Pancreas (tissue), 10 donors: ENCODE data around the gene GPRC5D. TPM values are rescaled to one million over a fixed set of nuclear protein-coding genes. Genes with fewer than 3 reads are reported as not detected.
A peak's percentile ranks its signal among the peaks of the same experiment; 100 is the strongest.

ENCODE experiments used
- ATAC-seq, 4 donors: fragments of 200-7000 bp; cut with Tn5 transposase; one replicate each; pipeline versions ENCODE4 v1.8.0 to v1.9.1; 2020; ENCODE audit warnings: mild to moderate bottlenecking in 4 of 4, moderate library complexity in 4 of 4
- DNase-seq, 6 donors: peaks; one replicate each; pipeline ENCODE4 v3.0.0-alpha.2; 2020
- FAIRE-seq: peaks from 2 replicates; lab custom pipeline; 2012; peaks lifted over from hg19 to GRCh38; lab: Jason Lieb, UNC
- H3K27ac ChIP-seq, 4 donors: fragments of 200-600 bp; sonication (generic); 1 replicate in 3 of 4; 2 replicates in 1 of 4; pipeline versions ENCODE4 v1.5.0 to v1.8.0; 2020
- H3K27me3 ChIP-seq, 4 donors: fragments of 200-600 bp; one replicate each; pipeline ENCODE4 v1.8.0; 2021
- H3K36me3 ChIP-seq, 3 donors: fragments of 200-600 bp; sonication (generic) in 1 of 3; one replicate each; pipeline versions ENCODE4 v1.5.0 to v1.8.0; 2020 to 2021
- H3K4me1 ChIP-seq, 3 donors: fragments of 200-600 bp; one replicate each; pipeline ENCODE4 v1.8.0; 2021
- H3K4me3 ChIP-seq, 4 donors: fragments of 200-600 bp; sonication (generic) in 2 of 4; one replicate each; pipeline versions ENCODE4 v1.5.0 to v1.8.0; 2020 to 2021
- H3K9me3 ChIP-seq, 4 donors: fragments of 200-600 bp; one replicate each; pipeline ENCODE4 v1.8.0; 2021
- WGBS, 2 donors: extraction: QIAGEN DNeasy Blood & Tissue Kit; methylation state at CpG; one replicate each; pipeline ENCODE4 v1.1.7; 2013; 5-methylcytosine and 5-hydroxymethylcytosine counted together
- intact Hi-C, 3 donors: fragments of 100-400 bp; cut with DNase I; formaldehyde crosslinking; loops; one replicate each; pipeline versions ENCODE4 v1.11.1 to v1.14.2; 2022
- polyA plus RNA-seq, 2 donors: library from polyadenylated mRNA; stranded (reverse); fragments of 200-250 nt; gene quantifications; one replicate each; pipeline ENCODE4 v1.2.3, GENCODE V29; 2013
- total RNA-seq, 6 donors: library from RNA; stranded (reverse); fragmentation: NEBNext Ultra II Directional in 4 of 6; extraction: Animal tissue kit (Norgen Biotek cat#: 25700) in 4 of 6; gene quantifications; one replicate each; pipeline versions ENCODE4 v1.2.1 to v1.2.4, GENCODE V29; 2021 to 2023
- TF ChIP-seq, protein P1 (sequence below), 4 donors: fragments of 200-600 bp; sonication (generic) in 3 of 4; IDR thresholded peaks; one replicate each; pipeline versions ENCODE4 v1.5.0 to v1.8.0; 2021; ENCODE audit warnings: antibody characterized with exemption in 4 of 4
- donor health status: healthy with polysubstance abuse.
- donor health status: DM: no; HTN: no; CAD: no; lungs with moderate emphysema.
- donor health status: DM: no; HTN: no; CAD: no.
- donor health status: control.
- donor health status: control.
- donor health status: Bipolar disorder and iron deficiency.
- donor health status: DM: yes; HTN: yes; CAD: no.
- donor health status: DM: no; HTN: no; CAD: no.
- donor health status: DM: no; HTN: no; CAD: no.
- donor health status: DM: yes; HTN: yes; CAD: no.

Gene GPRC5D
- total and polyA plus RNA-seq, 8 donors: 0.24 to 0.42 (median 0.33) TPM; not detected in 5

DNA sequence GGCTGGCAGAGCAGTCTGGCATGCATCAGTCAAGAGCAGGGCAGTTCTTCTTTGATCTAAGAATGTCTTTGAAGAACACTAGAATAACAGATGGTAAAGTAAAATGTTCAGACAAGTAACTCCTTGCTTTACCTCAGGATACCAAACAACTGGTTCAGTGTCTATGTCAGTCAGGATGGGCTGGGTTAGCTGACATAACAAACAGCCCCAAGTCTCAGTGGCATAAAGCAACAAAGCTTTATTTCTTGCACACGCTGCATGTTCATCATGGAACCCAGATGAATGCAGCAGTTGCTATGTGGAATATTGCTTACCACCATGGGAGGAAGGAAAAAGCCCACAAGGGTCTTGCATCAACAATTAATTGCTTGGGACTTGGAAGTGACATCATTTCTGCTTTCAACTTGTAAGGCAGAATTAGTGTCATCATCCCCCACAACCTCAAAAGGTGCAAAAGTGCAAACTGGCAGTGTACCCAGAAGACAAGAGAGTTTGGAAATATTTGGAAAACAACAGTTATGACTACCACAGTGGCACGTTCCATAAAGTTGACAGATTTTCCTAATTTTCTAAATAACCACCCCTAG lies 21.2 kb downstream of the GPRC5D start:
- DNase-seq: no peak
- Histone ChIP-seq H3K9me3 (no peaks in the 10 kb centered on the region), H3K27me3 (no peaks in the 10 kb centered on the region), H3K4me1 (no peaks in the 10 kb centered on the region), H3K27ac (no peak overlapping the region), H3K4me3 (no peak overlapping the region), H3K36me3 (no peaks in the 10 kb centered on the region)
- TF ChIP-seq, protein P1, sequence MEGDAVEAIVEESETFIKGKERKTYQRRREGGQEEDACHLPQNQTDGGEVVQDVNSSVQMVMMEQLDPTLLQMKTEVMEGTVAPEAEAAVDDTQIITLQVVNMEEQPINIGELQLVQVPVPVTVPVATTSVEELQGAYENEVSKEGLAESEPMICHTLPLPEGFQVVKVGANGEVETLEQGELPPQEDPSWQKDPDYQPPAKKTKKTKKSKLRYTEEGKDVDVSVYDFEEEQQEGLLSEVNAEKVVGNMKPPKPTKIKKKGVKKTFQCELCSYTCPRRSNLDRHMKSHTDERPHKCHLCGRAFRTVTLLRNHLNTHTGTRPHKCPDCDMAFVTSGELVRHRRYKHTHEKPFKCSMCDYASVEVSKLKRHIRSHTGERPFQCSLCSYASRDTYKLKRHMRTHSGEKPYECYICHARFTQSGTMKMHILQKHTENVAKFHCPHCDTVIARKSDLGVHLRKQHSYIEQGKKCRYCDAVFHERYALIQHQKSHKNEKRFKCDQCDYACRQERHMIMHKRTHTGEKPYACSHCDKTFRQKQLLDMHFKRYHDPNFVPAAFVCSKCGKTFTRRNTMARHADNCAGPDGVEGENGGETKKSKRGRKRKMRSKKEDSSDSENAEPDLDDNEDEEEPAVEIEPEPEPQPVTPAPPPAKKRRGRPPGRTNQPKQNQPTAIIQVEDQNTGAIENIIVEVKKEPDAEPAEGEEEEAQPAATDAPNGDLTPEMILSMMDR (IDR thresholded peaks at IDR 0.05): no peak
- intact Hi-C loops: no loop called here
- no peak for ATAC-seq
- FAIRE-seq: no peak
- WGBS, 2 donors: 94 to 96% methylated on average over 2 of the region's 2 CpGs

DNA sequence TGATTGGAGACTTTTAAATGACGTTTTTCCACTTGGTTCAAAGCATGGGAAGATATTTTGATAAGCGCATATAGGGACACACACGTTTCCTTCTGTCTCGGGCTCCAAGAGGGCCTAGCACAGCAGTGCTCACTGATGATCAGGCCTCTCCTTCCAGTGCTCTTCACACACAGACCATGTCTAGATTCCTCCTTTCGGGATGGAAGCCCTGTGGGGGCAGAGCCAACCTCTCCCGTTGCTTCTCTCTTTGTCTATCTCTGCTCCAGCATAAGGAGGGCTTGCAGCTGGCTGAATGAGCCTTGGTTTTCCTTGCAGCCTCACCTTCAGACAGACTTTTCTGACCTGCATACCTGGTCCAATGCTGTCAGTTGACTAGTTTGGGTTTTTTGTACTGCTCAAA lies 22.3 kb downstream of the GPRC5D start:
- Histone ChIP-seq H3K4me3 (no peak overlapping the region), H3K4me1 (no peaks in the 10 kb centered on the region), H3K36me3 (no peaks in the 10 kb centered on the region), H3K27me3 (no peaks in the 10 kb centered on the region), H3K27ac (no peak overlapping the region), H3K9me3 (no peaks in the 10 kb centered on the region)
- TF ChIP-seq, protein P1 (IDR thresholded peaks at IDR 0.05): no peak
- ATAC-seq (no peak), FAIRE-seq (no peak), DNase-seq (no peak)
- intact Hi-C loops: no loop called here
- WGBS, 2 donors: 89 to 93% methylated on average over 6 of the region's 6 CpGs

DNA sequence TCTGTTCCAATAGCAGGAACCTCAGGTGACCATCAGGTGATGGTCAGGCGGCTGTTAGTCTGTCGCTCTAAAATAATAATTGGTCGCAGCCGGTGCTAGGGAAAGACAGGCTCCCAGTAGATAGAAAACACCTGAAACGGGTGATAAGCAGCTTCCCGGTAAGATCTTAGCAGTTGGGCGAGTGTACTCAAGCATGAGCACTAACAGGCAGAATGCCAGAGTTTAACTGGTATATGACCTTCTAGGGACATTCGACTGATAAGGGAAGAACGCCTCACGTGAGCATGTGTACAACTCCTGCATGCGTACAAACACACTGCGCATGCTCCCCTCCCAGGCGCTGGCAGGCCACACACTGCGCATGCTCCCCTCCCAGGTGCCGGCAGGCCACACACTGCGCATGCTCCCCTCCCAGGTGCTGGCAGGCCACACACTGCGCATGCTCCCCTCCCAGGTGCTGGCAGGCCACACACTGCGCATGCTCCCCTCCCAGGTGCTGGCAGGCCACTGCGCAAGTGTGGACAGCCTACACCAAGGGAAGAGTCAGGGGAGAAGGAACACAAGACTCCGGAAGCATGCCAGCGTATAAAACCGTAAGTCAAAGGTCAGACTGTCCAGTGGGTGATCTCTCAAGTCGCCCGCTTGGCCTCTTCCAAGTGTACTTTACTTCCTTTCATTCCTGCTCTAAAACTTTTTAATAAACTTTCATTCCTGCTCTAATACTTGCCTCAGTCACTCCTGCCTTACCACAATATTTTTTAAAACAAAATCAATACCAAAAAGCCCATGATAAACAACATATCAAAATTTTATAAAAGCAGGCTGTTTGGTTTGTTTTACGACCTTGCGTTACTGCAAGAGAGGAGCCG lies 24.5 kb downstream of the GPRC5D start:
- WGBS, 2 donors: 12 to 14% methylated on average over 25 to 27 of the region's 27 CpGs
- intact Hi-C loops: no loop called here
- Histone ChIP-seq H3K36me3 (no peaks in the 10 kb centered on the region), H3K27ac (peak overlapping the region in 3 of 4 donors; percentile 22 to 72 (median 66)), H3K9me3 (no peaks in the 10 kb centered on the region), H3K27me3 (no peaks in the 10 kb centered on the region), H3K4me3 (peak overlapping the region in 3 of 4 donors; percentile 26 to 49 (median 37)), H3K4me1 (no peaks in the 10 kb centered on the region)
- TF ChIP-seq, protein P1 (IDR thresholded peaks at IDR 0.05): no peak
- DNase-seq (peak; percentile 90 to 98 (median 94)), ATAC-seq (peak; percentile 94 to 97 (median 96)), FAIRE-seq (no peak)

DNA sequence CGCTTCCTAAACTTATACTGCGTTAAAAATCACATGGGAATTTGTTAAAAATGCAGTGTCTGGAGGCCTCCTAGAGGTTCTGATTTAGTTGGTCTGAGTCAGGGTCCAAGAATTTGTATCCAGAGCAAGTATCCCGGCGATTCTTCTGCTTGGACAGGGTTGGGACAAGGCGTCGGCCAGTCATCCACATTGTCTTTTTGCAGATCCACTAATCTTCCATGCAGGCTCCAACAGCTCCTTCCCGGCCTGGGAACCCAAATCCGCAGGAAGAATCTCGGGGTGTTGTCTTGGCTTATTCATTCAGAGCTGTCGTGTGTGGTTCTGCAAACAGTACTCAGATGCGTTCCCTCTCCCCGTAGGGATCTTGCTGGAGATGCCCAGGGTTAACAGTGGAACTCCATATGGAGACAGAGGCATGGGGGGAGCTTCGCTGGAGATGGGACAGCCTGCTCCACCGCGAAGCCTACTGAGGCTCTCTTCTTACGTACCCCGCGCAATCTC lies 25.3 kb downstream of the GPRC5D start:
- no peaks in the 10 kb centered on the region for H3K4me1 ChIP-seq
- whole genome bisulfite sequencing, 2 donors: 84 to 87% methylated on average over 18 of the region's 18 CpGs
- no peaks in the 10 kb centered on the region for H3K36me3 ChIP-seq
- FAIRE-seq (no peak), ATAC-seq (no peak), DNase-seq (peak in 1 of 6 donors; percentile 23)
- intact Hi-C loops: no loop called here
- no peaks in the 10 kb centered on the region for H3K9me3 ChIP-seq
- peak overlapping the region in 1 of 4 donors; percentile 49 for H3K4me3 ChIP-seq
- TF ChIP-seq, protein P1 (IDR thresholded peaks at IDR 0.05): no peak
- H3K27ac ChIP-seq: peak overlapping the region in 2 of 4 donors; percentile 37 to 72
- no peaks in the 10 kb centered on the region for H3K27me3 ChIP-seq
